DOHH2 (cell line): ENCODE data around the gene AP3B1.

ENCODE experiments used
- H3F3A ChIP-seq: fragments of 200-600 bp; sonication (generic), shearing (Covaris generic); 2 replicates; pipeline ENCODE4 v1.6.0; 2016; ENCODE audit warnings: antibody characterized with exemption, mild to moderate bottlenecking; ENCODE audit not compliant: control insufficient read depth, insufficient read depth
- H3K27ac ChIP-seq: fragments of 200-600 bp; sonication (generic); 2 replicates; pipeline ENCODE4 v1.5.1; 2014; ENCODE audit warnings: low read depth, mild to moderate bottlenecking, low read length, moderate library complexity
- H3K27me3 ChIP-seq: fragments of 200-600 bp; sonication (generic); 2 replicates; pipeline ENCODE4 v1.6.1; 2014; ENCODE audit warnings: mild to moderate bottlenecking, low read length, mixed read lengths; ENCODE audit not compliant: control insufficient read depth
- H3K36me3 ChIP-seq: fragments of 200-600 bp; sonication (generic); 2 replicates; pipeline ENCODE4 v1.6.1; 2014; ENCODE audit warnings: mild to moderate bottlenecking, low read length, moderate library complexity, mixed read lengths; ENCODE audit not compliant: control insufficient read depth
- H3K4me1 ChIP-seq: fragments of 200-600 bp; sonication (generic); 2 replicates; pipeline ENCODE4 v1.6.1; 2014; ENCODE audit warnings: mild to moderate bottlenecking, low read length, mixed read lengths; ENCODE audit not compliant: control insufficient read depth
- H3K4me2 ChIP-seq: fragments of 200-600 bp; sonication (generic); 2 replicates; pipeline ENCODE4 v1.6.0; 2014; ENCODE audit warnings: mild to moderate bottlenecking, low read length, moderate library complexity
- H3K4me3 ChIP-seq: fragments of 200-600 bp; sonication (generic); 2 replicates; pipeline ENCODE4 v1.5.1; 2014; ENCODE audit warnings: mild to moderate bottlenecking, low read length, mixed read lengths
- H3K79me2 ChIP-seq: fragments of 200-600 bp; sonication (generic); 2 replicates; pipeline ENCODE4 v1.6.1; 2014; ENCODE audit warnings: mild to moderate bottlenecking, low read length, mixed read lengths; ENCODE audit not compliant: control insufficient read depth
- H3K9me2 ChIP-seq: fragments of 200-600 bp; sonication (generic); replicated peaks from 2 replicates; pipeline ENCODE4 v1.6.1; 2014; ENCODE audit warnings: mild to moderate bottlenecking, low read length, mixed read lengths; ENCODE audit not compliant: control insufficient read depth
- H3K9me3 ChIP-seq: fragments of 200-600 bp; sonication (generic); 2 replicates; pipeline ENCODE4 v1.6.1; 2014; ENCODE audit warnings: antibody characterized with exemption, low read length, mixed read lengths; ENCODE audit not compliant: control insufficient read depth, insufficient read depth
- H4K20me1 ChIP-seq: fragments of 200-600 bp; sonication (generic); 2 replicates; pipeline ENCODE4 v1.6.0; 2014; ENCODE audit warnings: low read depth, mild to moderate bottlenecking, antibody characterized with exemption, low read length, moderate library complexity; ENCODE audit not compliant: control insufficient read depth, insufficient read depth
- EZH2phosphoT487 ChIP-seq: fragments of 200-600 bp; sonication (generic); IDR thresholded peaks from 2 replicates; pipeline ENCODE4 v1.6.1; 2017; ENCODE audit warnings: borderline replicate concordance, mild to moderate bottlenecking, antibody characterized with exemption, low read length, moderate library complexity, mixed read lengths
- TF ChIP-seq, protein P1 (sequence below): fragments of 200-600 bp; sonication (generic); IDR thresholded peaks from one replicate; pipeline ENCODE4 v1.5.1; 2014; ENCODE audit warnings: antibody characterized with exemption, mild to moderate bottlenecking, low read depth, low read length; ENCODE audit not compliant: poor library complexity, severe bottlenecking

Gene AP3B1

GRCh38 chr5:78113689-78114264 is 180.7 kb downstream of the AP3B1 start:
- peaks cover 29% of the 10 kb centered on the region for H3K79me2 ChIP-seq
- H3F3A ChIP-seq = peaks cover 32% of the 10 kb centered on the region
- TF ChIP-seq EZH2phosphoT487 = no peak
- TF ChIP-seq, protein P1, sequence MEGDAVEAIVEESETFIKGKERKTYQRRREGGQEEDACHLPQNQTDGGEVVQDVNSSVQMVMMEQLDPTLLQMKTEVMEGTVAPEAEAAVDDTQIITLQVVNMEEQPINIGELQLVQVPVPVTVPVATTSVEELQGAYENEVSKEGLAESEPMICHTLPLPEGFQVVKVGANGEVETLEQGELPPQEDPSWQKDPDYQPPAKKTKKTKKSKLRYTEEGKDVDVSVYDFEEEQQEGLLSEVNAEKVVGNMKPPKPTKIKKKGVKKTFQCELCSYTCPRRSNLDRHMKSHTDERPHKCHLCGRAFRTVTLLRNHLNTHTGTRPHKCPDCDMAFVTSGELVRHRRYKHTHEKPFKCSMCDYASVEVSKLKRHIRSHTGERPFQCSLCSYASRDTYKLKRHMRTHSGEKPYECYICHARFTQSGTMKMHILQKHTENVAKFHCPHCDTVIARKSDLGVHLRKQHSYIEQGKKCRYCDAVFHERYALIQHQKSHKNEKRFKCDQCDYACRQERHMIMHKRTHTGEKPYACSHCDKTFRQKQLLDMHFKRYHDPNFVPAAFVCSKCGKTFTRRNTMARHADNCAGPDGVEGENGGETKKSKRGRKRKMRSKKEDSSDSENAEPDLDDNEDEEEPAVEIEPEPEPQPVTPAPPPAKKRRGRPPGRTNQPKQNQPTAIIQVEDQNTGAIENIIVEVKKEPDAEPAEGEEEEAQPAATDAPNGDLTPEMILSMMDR = no peak
- no peaks in the 10 kb centered on the region for H3K9me2 ChIP-seq
- peak overlapping the region; percentile 82 for H3K4me2 ChIP-seq
- H3K4me1 ChIP-seq = peaks cover 82% of the 10 kb centered on the region
- H3K4me3 ChIP-seq = peak overlapping the region; percentile 66
- no peaks in the 10 kb centered on the region for H3K9me3 ChIP-seq
- peak overlapping the region; percentile 88 for H3K27ac ChIP-seq
- no peaks in the 10 kb centered on the region for H4K20me1 ChIP-seq
- H3K36me3 ChIP-seq = peaks cover 30% of the 10 kb centered on the region
- H3K27me3 ChIP-seq = no peaks in the 10 kb centered on the region

DNA sequence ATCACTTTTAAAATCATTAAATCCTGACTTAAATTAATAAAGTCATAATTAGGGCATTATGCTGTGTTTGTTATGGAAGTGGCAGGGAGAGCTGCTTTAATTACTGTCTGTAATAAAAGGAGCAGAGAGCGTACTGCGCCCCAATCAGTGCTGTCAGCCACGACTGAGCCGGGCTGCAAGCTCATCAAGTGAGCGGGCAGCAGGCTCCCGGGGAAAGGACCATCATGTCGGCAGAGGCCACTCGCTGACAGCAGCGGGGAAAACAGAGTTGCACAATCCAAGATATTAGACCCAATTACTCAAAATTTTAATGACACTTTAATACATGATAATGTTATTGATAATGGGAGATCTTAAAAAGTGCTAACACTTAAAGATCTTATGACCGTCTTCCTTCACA is 181.6 kb downstream of the AP3B1 start:
- Histone ChIP-seq H4K20me1 (no peaks in the 10 kb centered on the region), H3K27ac (peak overlapping the region; percentile 88), H3K4me3 (peak overlapping the region; percentile 66), H3K9me2 (no peaks in the 10 kb centered on the region), H3K36me3 (peaks cover 36% of the 10 kb centered on the region), H3K4me2 (peak overlapping the region; percentile 82), H3K27me3 (no peaks in the 10 kb centered on the region), H3K4me1 (peaks cover 90% of the 10 kb centered on the region), H3K79me2 (peaks cover 33% of the 10 kb centered on the region), H3F3A (peaks cover 39% of the 10 kb centered on the region), H3K9me3 (no peaks in the 10 kb centered on the region)
- no peak for TF ChIP-seq EZH2phosphoT487
- TF ChIP-seq, protein P1 = no peak

GRCh38 chr5:78109891-78110324 is 184.6 kb downstream of the AP3B1 start:
- H3F3A ChIP-seq = peaks cover 28% of the 10 kb centered on the region
- H3K27me3 ChIP-seq = no peaks in the 10 kb centered on the region
- TF ChIP-seq EZH2phosphoT487 = no peak
- TF ChIP-seq, protein P1 = no peak
- peaks cover 52% of the 10 kb centered on the region for H3K79me2 ChIP-seq
- H3K4me2 ChIP-seq = peak overlapping the region; percentile 61
- no peaks in the 10 kb centered on the region for H3K9me2 ChIP-seq
- H3K36me3 ChIP-seq = peaks cover 57% of the 10 kb centered on the region
- peak overlapping the region; percentile 86 for H3K27ac ChIP-seq
- H3K4me1 ChIP-seq = peaks cover 78% of the 10 kb centered on the region
- H4K20me1 ChIP-seq = no peaks in the 10 kb centered on the region
- no peaks in the 10 kb centered on the region for H3K9me3 ChIP-seq
- peak overlapping the region; percentile 44 for H3K4me3 ChIP-seq
